Measurements from ENCODE around the gene FREM1. TPM values are rescaled to one million over a fixed set of nuclear protein-coding genes. Genes with fewer than 3 reads are reported as not detected.

The FREM1 gene
- total RNA-seq, 1 donor from 2014 or later, result 4.3 TPM

GRCh38 chr9:14746626-14747025, 163.6 kb downstream of the FREM1 start:
- Histone ChIP-seq H3K27me3 (ENCODE audit: low read depth) (no peaks in the 10 kb centered on the region), H3K36me3 (no peaks in the 10 kb centered on the region), H3K4me3 (no peak overlapping the region), H3K4me1 (no peaks in the 10 kb centered on the region), H3K27ac (no peak overlapping the region), H3K9me3 (no peaks in the 10 kb centered on the region)
- intact Hi-C loops (cut with DNase I), result no loop called here
- no peak for DNase-seq
- no peak for TF ChIP-seq CTCF (IDR thresholded peaks at IDR 0.05)
- no peak for ATAC-seq

GRCh38 chr9:14744768-14745167, 165.5 kb downstream of the FREM1 start:
- intact Hi-C loops (cut with DNase I), result no loop called here
- H3K27ac ChIP-seq, result no peak overlapping the region
- no peak overlapping the region for H3K4me3 ChIP-seq
- H3K9me3 ChIP-seq, result no peaks in the 10 kb centered on the region
- no peak for TF ChIP-seq CTCF (IDR thresholded peaks at IDR 0.05)
- DNase-seq (no peak), ATAC-seq (no peak)
- H3K27me3 ChIP-seq (ENCODE audit: low read depth), result no peaks in the 10 kb centered on the region
- no peaks in the 10 kb centered on the region for H3K4me1 ChIP-seq
- no peaks in the 10 kb centered on the region for H3K36me3 ChIP-seq

- Histone ChIP-seq H3K9me3 (no peaks in the 10 kb centered on the region), H3K4me1 (no peaks in the 10 kb centered on the region), H3K36me3 (no peaks in the 10 kb centered on the region), H3K4me3 (no peak overlapping the region), H3K27me3 (ENCODE audit: low read depth) (no peaks in the 10 kb centered on the region), H3K27ac (no peak overlapping the region)
- DNase-seq (no peak), ATAC-seq (no peak)
- TF ChIP-seq CTCF (IDR thresholded peaks at IDR 0.05), result no peak
- intact Hi-C loops (cut with DNase I), result no loop called here
Measured at GRCh38 chr9:14741369-14741768, 168.9 kb downstream of the FREM1 start.

GRCh38 chr9:14733133-14733532, 177.1 kb downstream of the FREM1 start:
- Histone ChIP-seq H3K27ac (no peak overlapping the region), H3K36me3 (no peaks in the 10 kb centered on the region), H3K9me3 (no peaks in the 10 kb centered on the region), H3K27me3 (ENCODE audit: low read depth) (no peaks in the 10 kb centered on the region), H3K4me3 (no peak overlapping the region), H3K4me1 (no peaks in the 10 kb centered on the region)
- ATAC-seq (no peak), DNase-seq (no peak)
- intact Hi-C loops (cut with DNase I), result no loop called here
- TF ChIP-seq CTCF (IDR thresholded peaks at IDR 0.05), result no peak

GRCh38 chr9:14731294-14731981, 178.8 kb downstream of the FREM1 start:
- no peaks in the 10 kb centered on the region for H3K27me3 ChIP-seq (ENCODE audit: low read depth)
- TF ChIP-seq CTCF (IDR thresholded peaks at IDR 0.05), result no peak
- no peak for DNase-seq
- H3K9me3 ChIP-seq, result no peaks in the 10 kb centered on the region
- no peaks in the 10 kb centered on the region for H3K4me1 ChIP-seq
- intact Hi-C loops (cut with DNase I), result no loop called here
- H3K27ac ChIP-seq, result no peak overlapping the region
- no peaks in the 10 kb centered on the region for H3K36me3 ChIP-seq
- no peak for ATAC-seq
- H3K4me3 ChIP-seq, result no peak overlapping the region

All from lower lobe of right lung (tissue), 2 donors.